ENCODE data around the gene IDH2.
"Not testable (repeated sequence)": the region's sequence is repeated elsewhere in the genome, so short reads cannot be mapped to it uniquely, and the experiment has no call there.

IDH2 gene

DNA sequence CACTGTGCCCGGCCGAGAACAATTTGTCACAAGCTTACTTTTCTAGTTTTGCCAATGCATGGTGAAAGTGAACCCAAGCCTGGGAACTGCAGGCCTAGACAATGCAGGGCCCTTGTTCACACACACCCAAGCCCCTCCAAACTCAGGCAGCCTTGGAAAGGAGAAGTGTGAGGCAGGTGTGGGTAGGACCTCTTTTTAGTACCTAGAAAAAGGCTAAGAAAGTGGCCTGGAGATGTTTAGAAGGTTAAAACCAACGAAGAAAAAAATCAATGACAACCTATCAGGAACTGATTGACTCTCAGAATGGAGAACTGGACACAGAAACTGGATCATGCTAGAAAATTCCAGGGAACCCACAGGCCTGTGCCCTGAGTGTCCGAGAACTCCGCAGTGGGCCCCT lies 18.8 kb downstream of the IDH2 start:
- no peak for DNase-seq

DNA sequence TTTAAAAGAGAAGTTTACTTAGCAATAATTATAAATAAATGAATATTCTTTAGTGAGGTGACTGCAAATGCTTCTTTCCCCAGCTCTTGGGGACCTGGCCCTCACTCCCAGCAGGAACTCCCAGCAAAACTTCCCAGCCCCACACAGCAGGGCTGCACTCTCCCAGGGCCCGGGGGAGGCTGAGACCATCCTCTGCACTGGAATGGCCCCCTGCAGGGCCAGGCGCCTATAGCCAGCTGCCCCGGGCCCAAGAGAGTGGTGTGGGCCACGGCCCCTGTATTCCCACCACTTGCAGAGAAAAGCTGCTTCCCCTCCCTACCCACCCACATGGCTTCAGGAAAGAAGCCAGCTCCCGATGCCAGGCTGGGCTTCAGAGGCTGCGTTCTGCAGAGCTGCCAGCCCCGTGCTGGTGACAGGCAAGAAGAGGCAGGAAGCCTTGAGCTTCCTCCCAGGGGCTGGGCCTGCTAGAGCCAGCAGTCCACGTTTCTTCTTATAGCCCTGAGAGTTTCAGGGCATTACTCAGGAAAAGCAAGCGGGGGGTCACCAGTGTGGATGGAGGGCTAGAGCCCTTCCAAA lies 20.0 kb downstream of the IDH2 start:
- DNase-seq: no peak

DNA sequence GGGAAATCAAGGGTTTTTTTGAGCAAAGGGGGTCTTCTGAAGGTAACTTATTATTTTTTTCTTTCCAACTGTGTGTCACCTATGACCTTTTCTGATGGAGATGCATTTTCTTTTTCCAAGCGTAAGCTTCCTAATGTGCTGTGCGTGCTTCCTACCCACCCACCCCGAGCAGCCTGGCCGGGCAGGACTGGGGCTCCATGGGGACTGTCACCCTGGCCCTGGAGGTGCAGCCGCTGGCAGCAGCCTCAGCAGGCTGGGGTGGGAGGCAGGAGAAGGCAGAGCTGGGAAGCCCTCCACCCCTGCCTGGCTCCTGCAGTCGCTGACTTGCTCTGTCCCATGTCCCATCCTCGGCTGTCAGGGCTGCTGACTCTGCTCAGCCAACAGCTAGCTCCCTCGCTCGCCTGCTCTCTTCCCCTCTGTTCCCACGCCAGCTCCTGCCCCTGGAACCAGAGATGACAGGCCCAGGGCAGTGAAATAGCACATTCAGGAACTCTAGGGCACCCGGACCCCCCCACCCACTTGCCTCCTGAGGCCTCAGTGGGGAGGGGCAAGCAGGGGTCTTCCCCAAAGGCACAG lies 21.4 kb downstream of the IDH2 start:
- no peak for DNase-seq

DNA sequence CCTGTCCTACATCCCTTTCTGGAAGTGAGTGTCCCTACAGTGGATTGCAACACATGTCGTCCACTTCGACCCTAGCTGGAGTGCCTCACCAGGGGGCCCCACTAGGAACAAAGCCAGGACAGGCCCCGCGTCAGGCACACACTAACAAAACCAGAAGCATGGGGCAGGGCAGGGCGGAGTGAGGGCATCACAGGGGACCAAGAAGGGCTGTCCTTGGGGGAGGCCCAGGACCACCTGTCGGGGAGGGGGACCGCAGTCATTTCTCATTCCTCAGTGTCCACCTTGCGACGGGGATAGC lies 21.9 kb downstream of the IDH2 start:
- DNase-seq: no peak

DNA sequence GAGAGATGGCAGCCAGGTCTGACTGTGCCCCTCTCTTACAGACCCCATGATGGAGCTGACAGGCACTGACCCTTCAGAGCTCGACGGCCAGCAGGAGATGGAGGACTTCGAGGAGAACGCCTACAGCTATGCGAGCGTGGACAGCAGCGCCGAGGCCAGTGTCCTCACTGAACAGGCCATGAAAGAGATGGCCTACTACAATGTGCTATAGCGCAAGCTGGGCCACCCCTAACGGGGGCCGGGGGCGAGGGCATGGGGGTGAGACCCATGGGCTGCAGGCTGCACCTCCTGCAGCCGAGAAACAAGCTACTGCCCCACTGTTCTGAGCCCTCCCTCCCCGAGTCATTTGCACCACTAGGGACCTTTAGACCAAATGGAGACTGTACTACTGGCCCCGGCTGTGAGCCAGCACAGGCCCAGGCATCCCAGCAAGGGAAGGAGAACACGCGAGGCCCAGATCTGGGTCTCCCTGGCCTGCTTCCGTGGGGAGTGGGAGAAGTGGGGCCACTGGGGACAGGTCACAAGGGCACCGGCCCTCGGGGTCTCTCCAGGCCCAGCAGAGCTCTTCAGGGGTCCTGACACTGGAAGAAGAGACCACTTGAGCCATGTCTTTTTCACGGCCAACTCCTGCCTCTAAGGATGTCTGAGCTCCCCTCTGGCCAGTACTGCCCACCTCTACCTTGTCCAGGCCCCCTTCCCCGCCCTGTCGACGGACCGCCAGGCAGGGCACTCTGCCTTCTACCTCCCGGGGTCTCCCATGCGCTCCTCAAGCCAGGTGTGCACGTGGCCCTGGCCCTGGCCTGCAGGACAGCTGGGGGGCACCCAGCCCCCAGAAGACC lies 22.4 kb downstream of the IDH2 start:
- no peak for DNase-seq

DNA sequence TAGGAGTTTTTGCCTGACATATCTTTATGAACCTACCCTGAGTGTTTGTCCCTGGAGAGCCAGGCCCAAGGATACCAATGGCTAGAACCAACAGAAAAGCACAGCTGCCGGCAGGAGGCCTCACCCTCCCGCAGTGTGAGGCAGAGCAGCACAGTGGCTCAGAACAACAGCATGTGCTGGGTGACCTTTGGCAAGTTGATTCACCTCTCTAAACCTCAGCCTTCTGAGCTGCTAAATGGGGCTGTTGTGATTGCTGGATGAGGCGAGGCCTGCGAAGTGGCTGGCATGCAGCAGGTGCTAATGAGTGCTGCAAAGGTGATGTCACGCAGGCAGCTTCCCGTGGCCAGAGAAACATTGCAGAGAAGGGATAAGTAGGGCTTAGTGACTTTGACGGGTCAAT lies 23.3 kb downstream of the IDH2 start:
- DNase-seq: no peak

DNA sequence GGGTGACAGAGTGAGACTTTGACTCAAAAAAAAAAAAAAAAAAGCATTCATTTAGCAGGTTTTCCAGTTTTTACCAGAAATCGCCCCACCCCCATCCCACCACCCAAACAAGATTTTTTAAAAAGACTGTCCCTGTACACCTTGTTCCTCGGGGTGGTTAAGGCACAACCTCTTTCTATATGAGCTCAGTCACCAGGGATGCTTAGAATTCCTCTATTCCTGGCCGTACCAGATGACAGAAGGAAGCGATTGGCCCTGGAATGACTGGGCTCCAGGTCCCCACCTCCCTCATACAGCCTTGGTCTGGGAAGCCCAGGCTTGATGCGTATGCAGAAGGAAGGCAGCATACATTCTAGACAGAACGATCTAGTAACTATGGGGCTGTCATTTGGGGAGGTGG lies 25.6 kb downstream of the IDH2 start:
- DNase-seq: no peak

DNA sequence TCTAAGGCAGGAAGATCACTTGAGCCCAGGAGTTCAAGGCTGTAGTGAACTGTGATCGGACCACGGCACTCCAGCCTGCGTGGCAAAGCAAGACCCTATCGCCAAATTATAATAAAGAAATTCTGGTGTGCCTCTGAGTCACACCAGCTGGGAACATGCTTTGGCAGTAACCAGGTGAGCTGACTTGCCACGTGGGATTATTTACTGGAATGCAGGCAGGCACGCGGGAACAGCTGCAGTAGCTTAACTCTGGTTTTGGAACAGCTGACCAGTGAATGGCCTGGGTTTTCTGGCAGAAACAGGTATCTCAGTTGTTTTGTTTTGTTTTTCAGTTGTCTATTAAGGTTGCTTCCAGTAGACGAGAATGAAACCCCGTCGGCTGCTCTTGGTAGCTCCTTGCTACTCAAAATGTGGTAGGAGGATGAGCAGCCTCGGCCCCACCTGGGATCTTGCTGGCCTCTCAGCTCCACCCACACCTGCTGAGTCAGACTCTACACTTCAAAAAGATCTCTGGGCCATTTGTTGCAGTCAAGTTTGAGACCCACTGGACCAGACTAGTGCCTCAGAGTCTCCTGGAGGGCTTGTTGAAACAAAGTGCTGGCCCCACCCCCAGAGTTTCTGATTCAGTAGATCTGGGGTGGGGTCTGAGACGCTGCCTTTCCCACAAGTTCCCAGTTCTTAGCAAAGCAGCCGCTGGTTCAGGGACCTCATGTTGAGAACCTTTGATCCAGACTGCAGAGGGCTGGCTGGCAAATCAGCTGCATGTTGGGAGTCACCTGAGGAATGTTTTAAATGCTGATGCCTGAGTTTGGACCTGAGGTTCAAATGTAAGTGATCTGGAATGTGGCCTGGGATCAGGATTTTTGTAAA lies 26.6 kb downstream of the IDH2 start:
- no peak for DNase-seq

DNA sequence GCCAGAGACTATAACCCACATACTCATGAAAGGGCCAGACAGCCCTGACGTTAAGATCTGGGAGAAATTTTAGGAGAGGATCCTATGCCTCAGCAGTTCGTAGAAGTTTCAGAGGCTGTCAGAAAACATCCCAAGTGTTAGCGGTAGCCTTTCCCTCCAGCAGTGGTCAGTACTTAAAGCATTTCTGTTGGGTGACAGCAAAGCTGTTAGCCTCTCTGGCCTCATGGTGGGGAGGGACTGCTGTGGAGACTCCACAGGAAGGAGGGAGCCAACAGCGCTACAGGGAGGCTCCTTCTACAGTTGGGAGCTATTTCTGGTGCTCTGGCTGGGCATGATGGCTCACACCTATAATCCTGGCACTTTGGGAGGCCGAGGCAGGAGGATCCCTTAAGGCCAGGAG lies 27.4 kb downstream of the IDH2 start:
- DNase-seq: no peak

DNA sequence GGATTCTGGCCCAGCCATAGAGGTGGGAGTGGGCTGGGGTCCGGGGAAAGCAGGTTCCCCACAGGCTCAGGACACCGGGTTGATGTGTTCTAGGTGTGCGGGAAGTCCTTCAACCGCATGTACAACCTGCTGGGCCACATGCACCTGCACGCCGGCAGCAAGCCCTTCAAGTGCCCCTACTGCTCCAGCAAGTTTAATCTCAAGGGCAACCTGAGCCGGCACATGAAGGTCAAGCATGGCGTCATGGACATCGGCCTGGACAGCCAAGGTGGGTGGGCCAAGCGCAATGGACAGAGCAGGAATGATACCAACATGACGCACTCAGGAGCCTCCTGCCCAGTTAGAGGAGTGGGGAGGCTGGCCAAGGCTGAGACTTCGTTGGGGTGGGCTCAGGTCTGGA lies 28.2 kb downstream of the IDH2 start:
- DNase-seq: no peak

DNA sequence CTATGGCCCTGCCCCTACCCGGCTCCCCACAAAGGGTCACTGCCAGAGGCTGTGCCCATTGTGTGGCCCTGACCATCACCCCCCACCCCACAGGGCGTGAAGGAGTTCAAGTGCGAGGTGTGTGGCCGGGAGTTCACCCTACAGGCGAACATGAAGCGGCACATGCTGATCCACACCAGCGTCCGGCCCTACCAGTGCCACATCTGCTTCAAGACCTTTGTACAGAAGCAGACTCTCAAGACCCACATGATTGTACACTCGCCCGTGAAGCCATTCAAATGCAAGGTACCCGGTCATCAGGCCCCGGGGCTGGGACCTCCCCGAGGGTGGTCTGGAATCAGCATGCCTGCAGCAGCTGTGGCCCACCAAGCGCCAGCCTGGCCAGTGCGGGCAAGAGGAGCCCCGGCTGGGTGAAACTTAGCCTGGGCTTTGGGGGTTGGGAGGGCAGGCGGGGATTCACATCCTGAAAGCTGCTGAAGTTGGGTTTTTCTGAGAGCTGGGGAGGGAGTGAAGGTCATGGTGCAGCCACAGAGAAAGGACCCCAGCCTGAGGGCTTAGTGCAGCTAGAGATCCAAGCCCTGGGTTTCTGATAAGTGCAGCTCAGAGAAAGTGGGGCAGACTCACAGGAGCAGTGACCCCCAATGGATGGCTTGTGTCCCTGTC lies 29.2 kb downstream of the IDH2 start:
- DNase-seq: no peak

DNA sequence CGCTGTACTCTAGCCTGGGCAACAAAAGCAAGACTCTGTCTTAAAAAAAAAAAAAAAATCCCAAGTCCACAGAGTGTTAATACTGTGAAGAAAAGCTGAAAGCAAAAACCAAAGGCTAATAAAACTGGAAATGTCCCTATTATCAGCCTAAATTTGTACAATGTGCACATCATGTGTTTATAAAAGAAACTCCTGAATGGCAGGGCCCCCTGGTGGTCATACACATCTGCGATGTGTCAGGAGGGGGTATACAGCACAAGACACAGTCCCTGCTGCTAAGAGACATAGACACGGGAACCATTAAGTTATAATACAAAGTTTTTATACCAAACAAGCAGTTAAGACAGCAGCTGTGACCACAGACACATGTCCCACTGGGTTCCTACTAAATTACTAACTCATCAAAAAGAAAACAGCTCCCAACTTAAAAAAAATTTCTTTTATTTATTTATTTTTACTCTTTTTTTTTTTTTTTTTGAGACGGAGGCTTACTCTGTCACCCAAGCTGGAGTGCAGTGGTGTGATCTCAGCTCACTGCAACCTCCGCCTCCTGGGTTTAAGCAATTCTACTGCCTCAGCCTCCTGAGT lies 31.0 kb downstream of the IDH2 start:
- peak; percentile 45 for DNase-seq

DNA sequence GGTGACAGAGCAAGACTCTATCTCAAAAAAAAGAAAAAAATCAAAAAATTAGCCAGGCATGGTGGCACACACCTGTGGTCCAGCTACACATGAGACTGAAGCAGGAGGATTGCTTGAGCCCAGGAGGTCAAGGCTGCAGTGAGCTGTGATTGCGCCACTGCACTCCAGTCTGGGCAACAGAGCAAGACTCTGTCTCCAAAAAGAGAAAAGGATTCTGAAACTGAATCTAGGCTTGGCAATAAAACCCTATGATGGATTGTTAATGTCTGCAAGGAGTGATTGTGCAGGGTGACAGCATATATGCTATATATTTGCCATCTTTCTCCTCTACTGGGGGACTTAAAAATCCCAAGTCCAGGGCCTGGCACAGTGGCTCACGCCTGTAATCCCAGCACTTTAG lies 31.6 kb downstream of the IDH2 start:
- DNase-seq: not testable (repeated sequence)

DNA sequence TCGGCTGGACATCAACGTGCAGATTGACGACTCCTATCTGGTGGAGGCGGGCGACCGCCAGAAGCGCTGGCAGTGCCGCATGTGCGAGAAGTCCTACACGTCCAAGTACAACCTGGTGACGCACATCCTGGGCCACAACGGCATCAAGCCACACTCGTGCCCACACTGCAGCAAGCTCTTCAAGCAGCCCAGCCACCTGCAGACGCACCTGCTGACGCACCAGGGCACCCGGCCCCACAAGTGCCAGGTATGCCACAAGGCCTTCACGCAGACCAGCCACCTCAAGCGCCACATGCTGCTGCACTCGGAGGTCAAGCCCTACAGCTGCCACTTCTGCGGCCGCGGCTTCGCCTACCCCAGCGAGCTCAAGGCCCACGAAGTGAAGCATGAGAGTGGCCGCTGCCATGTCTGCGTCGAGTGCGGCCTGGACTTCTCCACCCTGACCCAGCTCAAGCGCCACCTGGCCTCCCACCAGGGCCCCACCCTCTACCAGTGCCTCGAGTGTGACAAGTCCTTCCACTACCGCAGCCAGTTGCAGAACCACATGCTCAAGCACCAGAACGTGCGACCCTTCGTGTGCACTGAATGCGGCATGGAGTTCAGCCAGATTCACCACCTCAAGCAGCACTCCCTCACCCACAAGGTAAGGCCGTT lies 34.2 kb downstream of the IDH2 start:
- no peak for DNase-seq

DNA sequence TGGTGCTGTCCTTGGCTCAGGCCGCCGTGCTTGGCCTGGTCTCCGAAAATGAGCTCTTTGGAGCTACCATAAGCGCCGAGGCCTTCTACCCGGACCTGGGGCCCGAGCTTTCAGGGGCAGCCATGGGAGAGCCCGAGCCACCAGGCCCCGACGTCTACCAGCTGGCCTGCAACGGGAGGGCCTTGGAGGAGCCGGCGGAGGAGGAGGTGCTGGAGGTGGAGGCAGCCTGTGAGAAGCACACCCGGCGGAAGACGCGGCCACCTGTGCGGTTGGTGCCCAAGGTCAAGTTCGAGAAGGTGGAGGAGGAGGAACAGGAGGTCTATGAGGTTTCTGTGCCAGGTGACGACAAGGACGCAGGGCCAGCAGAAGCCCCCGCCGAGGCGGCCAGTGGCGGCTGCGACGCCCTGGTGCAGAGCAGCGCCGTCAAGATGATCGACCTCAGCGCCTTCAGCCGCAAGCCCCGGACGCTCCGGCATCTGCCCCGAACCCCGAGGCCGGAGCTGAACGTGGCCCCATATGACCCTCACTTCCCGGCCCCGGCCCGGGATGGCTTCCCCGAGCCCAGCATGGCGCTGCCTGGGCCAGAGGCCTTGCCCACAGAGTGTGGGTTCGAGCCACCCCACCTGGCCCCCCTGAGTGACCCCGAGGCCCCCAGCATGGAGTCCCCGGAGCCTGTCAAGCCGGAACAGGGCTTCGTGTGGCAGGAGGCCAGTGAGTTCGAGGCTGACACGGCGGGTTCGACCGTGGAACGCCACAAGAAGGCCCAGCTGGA lies 34.9 kb downstream of the IDH2 start:
- no peak for DNase-seq

DNA sequence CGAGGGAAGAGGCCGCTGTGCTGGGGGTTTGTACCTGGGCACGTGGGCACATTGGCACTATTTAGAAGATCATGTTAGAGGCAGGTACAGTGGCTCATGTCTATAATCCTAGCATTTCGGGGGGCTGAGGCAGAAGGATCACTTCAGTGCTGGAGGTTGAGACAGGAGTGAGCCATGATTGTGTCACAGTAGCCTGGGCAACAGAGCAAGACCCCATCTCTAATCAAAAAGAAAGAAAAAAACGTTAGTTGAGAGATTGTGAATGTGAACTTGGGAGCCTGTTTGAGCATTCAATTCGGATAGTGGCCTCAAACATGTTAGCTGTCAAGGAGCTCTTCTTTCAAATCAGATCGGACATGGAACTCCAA lies 36.6 kb downstream of the IDH2 start:
- DNase-seq: no peak

DNA sequence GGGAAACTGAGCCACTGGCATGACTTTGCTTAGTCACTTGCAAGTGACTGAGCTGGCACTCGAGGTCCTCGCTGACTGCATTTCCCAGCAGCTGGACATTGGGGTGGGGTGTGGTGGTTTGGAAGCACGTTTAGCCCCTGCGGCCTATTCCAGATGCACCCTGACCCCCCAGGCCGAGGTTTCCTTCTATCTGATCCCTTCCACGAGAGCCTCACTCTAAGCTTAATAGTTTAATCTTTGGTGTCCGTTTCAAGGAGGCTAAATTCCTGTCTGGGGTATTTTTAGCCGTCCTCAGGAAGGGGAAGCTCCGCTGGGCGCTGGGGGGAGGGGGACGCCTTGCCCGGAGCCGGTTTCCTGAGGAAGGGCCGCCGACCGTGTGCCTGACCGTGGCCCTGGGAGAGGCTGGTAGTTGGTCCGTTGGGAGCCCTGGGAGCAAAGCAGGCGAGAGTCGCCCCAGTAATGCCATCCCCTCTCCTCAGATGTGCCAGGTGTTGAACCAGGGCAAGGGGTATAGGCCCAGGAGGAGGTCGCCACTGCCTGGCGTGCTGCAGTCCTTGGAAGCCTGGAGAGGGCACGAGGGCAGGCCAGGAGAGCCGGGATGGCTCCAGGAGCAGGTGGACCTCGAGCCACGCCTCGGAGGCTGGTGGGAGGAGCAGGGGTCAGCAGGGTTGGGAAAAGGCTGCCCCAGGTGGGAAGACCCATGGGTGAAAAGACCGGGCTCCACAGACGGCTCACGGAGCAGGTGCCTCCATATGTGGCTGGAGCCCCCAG lies 37.2 kb downstream of the IDH2 start:
- DNase-seq: no peak

DNA sequence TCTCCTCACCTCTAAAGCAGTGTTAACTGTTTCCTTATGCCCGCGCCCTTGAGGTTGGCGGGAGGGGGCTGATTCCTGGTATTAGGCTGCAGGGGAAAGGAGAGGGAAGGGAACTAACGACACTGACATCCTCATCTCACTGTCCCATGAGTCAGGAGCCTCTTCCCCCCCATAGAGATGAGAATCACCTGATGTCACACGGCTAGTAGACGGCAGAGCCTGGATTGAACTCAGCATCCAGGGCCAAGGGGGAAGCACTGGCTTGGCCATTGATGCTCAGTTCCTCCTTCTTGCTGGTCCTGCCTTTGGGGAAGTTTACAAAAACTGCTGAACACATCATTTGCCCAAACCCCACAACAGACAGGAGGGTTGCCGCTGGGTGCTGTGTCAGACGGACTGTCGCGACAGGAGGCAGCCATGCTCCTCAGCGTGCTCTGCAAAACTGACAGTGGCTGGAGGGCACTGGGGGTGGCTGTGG lies 38.5 kb downstream of the IDH2 start:
- DNase-seq: no peak

DNA sequence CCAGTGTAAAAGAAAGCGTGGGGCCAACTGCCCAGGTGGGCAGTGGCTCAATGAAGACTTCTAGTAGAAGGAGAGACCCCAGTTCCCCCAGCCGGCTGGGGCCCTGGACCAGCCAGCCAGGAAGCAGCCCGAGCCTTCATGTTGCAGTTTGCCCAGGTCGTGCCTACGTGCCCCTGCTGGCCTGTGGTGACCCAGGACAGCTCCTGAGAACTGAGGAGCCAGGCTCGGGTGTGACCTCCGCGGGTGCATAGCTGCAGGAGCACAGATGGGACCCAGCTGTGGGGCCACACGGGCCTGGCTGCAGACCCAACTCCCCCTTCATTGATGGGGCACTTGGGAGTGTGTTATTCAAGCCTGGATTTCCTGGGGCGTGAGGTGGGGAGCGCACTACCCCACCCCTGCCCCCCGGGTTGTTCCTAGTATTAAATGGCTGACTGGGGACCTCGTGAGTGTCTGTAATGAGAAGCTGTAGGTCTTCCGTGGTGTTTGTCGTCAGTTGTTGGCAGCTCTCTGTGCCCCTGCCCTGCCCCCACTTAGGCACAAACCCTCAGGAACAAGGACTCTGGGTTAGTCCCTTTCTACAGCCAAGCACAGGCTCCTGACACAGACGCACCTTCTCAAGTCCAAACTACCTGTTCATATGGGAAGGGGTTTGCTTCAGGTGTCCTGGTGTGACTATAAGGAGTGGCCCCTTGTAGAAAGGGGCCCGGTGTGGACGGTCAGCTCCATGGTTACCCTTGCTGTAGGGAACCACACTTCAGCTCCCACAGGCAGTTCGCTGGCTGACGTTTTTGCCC lies 39.1 kb downstream of the IDH2 start:
- no peak for DNase-seq

Data from NCI-H1105 treated with DMSO at 0.1 percent for 48 hours (cell line).